Measurements from ENCODE around the gene RXRA.

Gene RXRA

DNA sequence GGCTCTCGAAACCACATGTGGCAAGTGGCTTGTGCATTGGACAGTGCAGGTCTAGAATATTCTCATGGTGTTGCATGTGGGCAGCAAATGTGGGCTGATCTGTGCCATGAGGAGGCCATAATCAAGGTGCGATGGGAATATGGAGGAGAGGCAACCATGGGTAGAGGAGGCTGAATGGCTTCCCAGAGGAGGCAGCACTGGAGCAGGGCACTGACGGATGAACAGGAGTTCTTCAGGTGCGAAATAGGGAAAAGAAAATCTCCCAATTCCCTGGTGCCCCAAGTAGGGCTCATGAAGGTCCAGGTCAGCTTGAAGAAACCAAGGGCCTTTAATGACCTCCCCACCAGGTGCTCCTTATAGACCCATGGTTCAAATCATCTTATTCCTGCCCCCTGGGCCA, 126.5 kb downstream of the RXRA start:
- no peak overlapping the region for H3K4me3 Mint-ChIP-seq
- H3K36me3 Mint-ChIP-seq (ENCODE audit: low read depth) = no peaks in the 10 kb centered on the region
- H3K9me3 Mint-ChIP-seq = peaks cover 15% of the 10 kb centered on the region
- no peak for DNase-seq
- H3K27ac Mint-ChIP-seq = no peak overlapping the region
- peaks cover 10% of the 10 kb centered on the region for H3K27me3 Mint-ChIP-seq (ENCODE audit: low read depth, poor library complexity)
- TF ChIP-seq, protein P1, sequence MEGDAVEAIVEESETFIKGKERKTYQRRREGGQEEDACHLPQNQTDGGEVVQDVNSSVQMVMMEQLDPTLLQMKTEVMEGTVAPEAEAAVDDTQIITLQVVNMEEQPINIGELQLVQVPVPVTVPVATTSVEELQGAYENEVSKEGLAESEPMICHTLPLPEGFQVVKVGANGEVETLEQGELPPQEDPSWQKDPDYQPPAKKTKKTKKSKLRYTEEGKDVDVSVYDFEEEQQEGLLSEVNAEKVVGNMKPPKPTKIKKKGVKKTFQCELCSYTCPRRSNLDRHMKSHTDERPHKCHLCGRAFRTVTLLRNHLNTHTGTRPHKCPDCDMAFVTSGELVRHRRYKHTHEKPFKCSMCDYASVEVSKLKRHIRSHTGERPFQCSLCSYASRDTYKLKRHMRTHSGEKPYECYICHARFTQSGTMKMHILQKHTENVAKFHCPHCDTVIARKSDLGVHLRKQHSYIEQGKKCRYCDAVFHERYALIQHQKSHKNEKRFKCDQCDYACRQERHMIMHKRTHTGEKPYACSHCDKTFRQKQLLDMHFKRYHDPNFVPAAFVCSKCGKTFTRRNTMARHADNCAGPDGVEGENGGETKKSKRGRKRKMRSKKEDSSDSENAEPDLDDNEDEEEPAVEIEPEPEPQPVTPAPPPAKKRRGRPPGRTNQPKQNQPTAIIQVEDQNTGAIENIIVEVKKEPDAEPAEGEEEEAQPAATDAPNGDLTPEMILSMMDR (IDR thresholded peaks at IDR 0.05) = no peak
- peaks cover 25% of the 10 kb centered on the region for H3K4me1 Mint-ChIP-seq

GRCh38 chr9:134453776-134454475, 127.7 kb downstream of the RXRA start:
- H3K4me1 Mint-ChIP-seq = peaks cover 35% of the 10 kb centered on the region
- H3K9me3 Mint-ChIP-seq = peaks cover 6% of the 10 kb centered on the region
- no peak overlapping the region for H3K4me3 Mint-ChIP-seq
- no peak for DNase-seq
- H3K27me3 Mint-ChIP-seq (ENCODE audit: low read depth, poor library complexity) = peaks cover 10% of the 10 kb centered on the region
- TF ChIP-seq, protein P1 (IDR thresholded peaks at IDR 0.05) = no peak
- no peak overlapping the region for H3K27ac Mint-ChIP-seq
- H3K36me3 Mint-ChIP-seq (ENCODE audit: low read depth) = no peaks in the 10 kb centered on the region

DNA sequence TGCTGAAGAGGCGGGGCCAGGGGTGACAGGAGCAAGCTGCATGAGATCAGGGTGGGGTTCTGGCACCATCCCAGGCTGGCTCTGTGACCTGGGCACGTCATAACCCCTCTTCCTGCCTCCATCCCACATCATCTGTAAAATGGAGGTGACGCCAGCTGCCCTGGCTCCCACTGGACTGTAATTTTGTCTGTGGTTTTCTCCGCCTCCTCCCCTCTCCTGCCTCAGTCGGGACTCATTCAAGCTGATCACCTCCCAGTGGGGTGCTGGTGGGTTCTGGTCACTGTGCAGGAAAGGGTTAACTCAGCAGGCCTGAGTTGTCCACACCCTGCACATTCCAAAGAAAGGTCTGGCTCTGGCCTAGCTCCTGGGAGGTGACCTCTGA, 128.2 kb downstream of the RXRA start:
- Mint-ChIP-seq H3K27ac (no peak overlapping the region), H3K4me3 (no peak overlapping the region), H3K4me1 (peaks cover 37% of the 10 kb centered on the region), H3K9me3 (peaks cover under 1% of the 10 kb centered on the region), H3K27me3 (ENCODE audit: low read depth, poor library complexity) (peaks cover 10% of the 10 kb centered on the region), H3K36me3 (ENCODE audit: low read depth) (no peaks in the 10 kb centered on the region)
- no peak for DNase-seq
- TF ChIP-seq, protein P1 (IDR thresholded peaks at IDR 0.05) = no peak

GRCh38 chr9:134455021-134455471, 128.8 kb downstream of the RXRA start:
- no peak for DNase-seq
- Mint-ChIP-seq H3K27ac (no peak overlapping the region), H3K27me3 (ENCODE audit: low read depth, poor library complexity) (peaks cover 10% of the 10 kb centered on the region), H3K4me1 (peaks cover 32% of the 10 kb centered on the region), H3K9me3 (no peaks in the 10 kb centered on the region), H3K36me3 (ENCODE audit: low read depth) (no peaks in the 10 kb centered on the region), H3K4me3 (no peak overlapping the region)
- TF ChIP-seq, protein P1 (IDR thresholded peaks at IDR 0.05) = no peak

DNA sequence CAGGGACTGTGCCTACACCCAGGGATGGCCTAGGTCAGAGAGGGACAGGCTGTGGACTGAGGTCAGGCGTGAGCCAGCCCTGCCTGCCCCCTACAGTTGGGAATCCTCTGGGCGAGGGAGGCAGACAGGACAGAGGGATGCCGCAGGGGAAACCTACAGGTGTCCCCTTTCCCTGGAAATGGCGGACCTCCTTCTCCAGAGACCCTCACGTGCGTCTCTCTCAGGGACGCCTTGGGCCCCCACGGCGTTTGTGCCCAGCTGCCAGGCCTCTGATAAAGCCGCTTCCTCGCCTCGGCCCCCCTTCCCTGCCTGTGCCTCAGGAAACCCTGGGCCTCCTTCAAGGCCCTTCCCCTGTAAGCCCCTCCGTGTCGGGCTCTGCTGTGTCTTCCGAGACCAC, 129.3 kb downstream of the RXRA start:
- Mint-ChIP-seq H3K36me3 (ENCODE audit: low read depth) (no peaks in the 10 kb centered on the region), H3K27me3 (ENCODE audit: low read depth, poor library complexity) (peaks cover 10% of the 10 kb centered on the region), H3K4me1 (peaks cover 29% of the 10 kb centered on the region), H3K27ac (no peak overlapping the region), H3K4me3 (no peak overlapping the region), H3K9me3 (no peaks in the 10 kb centered on the region)
- TF ChIP-seq, protein P1 (IDR thresholded peaks at IDR 0.05) = no peak
- DNase-seq = no peak

Measured in nephron progenitor cell (in vitro differentiated cells).